Stimulated activated effector memory CD8-positive, alpha-beta T cell treated with anti-CD3 and anti-CD28 coated beads, Interleukin-12 subunit alpha, Interleukin-12 subunit beta, amount 100 ng/mL, for 72 hours (primary cell): Measurements from ENCODE around the gene IL21R.
"Not testable (repeated sequence)": the region's sequence is repeated elsewhere in the genome, so short reads cannot be mapped to it uniquely, and the experiment has no call there.

Experiments
- ATAC-seq: fragments of 150-1000 bp; cut with Tn5 transposase; 2 replicates; pipeline ENCODE4 v1.10.0; 2021
- DNase-seq, 2 donors: peaks; one replicate each; pipeline ENCODE4 v3.0.0; 2021 to 2022; ENCODE audit warnings: low spot score in 2 of 2
- H3K27ac Mint-ChIP-seq: one replicate; pipeline ENCODE4 v1.8.0; 2022; ENCODE audit warnings: mild to moderate bottlenecking, mixed read lengths
- H3K36me3 Mint-ChIP-seq: one replicate; pipeline ENCODE4 v1.8.0; 2022; ENCODE audit warnings: mild to moderate bottlenecking, mixed read lengths
- H3K4me1 Mint-ChIP-seq: one replicate; pipeline ENCODE4 v1.8.0; 2022; ENCODE audit warnings: mixed read lengths
- H3K4me3 Mint-ChIP-seq: one replicate; pipeline ENCODE4 v1.8.0; 2022; ENCODE audit warnings: mild to moderate bottlenecking, mixed read lengths
- H3K9me3 Mint-ChIP-seq: one replicate; pipeline ENCODE4 v1.8.0; 2022; ENCODE audit warnings: mixed read lengths

The IL21R gene

DNA sequence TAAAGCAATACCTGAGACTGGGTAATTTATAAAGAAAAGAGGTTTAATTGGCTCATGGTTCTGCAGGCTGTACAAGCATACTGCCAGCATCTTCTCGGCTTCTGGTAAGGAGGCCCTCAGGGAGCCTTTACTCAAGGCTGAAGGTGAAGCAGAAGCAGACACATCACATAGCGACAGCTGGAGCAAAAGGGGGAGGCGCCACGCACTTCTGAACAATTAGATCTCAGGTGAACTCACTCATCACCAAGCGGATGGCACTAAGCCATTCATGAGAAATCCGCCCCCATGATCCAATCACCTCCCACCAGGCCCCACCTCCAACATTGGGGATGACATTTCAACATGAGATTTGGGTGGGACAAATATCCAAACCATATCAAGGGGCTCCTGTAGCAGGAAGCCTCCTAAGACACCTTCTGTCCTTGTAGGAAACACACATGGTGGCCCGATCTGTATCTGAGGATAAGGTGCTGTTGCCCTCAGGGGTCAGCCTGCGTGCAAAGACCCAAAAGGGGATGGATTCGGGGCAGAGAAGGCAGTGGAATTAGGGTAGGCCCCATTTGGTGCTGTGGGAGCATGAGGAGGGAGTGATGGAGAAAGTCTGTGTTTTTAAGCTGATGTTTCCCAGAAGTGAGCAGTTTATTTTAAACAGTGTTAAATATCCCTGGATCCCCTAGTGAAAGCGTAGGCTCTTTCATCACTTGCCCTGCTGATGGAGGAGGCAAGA is 23.0 kb downstream of the IL21R start:
- Mint-ChIP-seq H3K27ac (no peak overlapping the region), H3K4me3 (no peak overlapping the region), H3K4me1 (peaks cover 63% of the 10 kb centered on the region), H3K9me3 (peaks cover 12% of the 10 kb centered on the region), H3K36me3 (peaks cover 96% of the 10 kb centered on the region)
- no peak for ATAC-seq
- peak in 1 of 2 donors; percentile 46 for DNase-seq

GRCh38 chr16:27425961-27426360 is 24.0 kb downstream of the IL21R start:
- Mint-ChIP-seq H3K9me3 (peaks cover 7% of the 10 kb centered on the region), H3K4me3 (peak overlapping the region; percentile 48), H3K36me3 (peaks cover 96% of the 10 kb centered on the region), H3K4me1 (peaks cover 66% of the 10 kb centered on the region), H3K27ac (peak overlapping the region; percentile 87)
- DNase-seq (no peak), ATAC-seq (no peak)

GRCh38 chr16:27426423-27427408 is 24.7 kb downstream of the IL21R start:
- H3K4me1 Mint-ChIP-seq: peaks cover 66% of the 10 kb centered on the region
- H3K4me3 Mint-ChIP-seq: peak overlapping the region; percentile 48
- H3K27ac Mint-ChIP-seq: peak overlapping the region; percentile 87
- H3K36me3 Mint-ChIP-seq: peaks cover 96% of the 10 kb centered on the region
- ATAC-seq (peak; percentile 99), DNase-seq (peak; percentile 60 to 84)
- peaks cover 6% of the 10 kb centered on the region for H3K9me3 Mint-ChIP-seq

DNA sequence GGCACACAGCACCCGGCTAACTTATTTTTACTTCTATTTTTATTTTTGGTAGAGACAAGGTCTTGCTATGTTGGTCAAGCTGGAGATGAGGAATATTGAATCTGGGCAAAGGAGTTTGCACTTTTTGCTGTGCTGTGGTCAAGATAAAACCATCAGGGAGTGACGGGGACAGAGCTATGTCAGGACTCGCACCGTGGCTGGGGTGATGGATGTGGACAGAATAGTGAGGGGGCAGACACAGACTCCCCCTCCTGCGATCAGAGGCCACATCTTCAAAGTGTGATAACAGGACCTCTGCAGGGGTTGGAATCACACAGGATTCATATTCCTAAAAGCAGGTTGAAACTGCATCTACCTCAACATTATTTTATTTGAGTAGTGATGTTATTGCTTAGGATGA is 25.6 kb downstream of the IL21R start:
- Mint-ChIP-seq H3K27ac (peak overlapping the region; percentile 87), H3K36me3 (peaks cover 96% of the 10 kb centered on the region), H3K4me3 (peak overlapping the region; percentile 48), H3K4me1 (peaks cover 68% of the 10 kb centered on the region), H3K9me3 (no peaks in the 10 kb centered on the region)
- ATAC-seq (no peak), DNase-seq (peak in 1 of 2 donors; percentile 43)

DNA sequence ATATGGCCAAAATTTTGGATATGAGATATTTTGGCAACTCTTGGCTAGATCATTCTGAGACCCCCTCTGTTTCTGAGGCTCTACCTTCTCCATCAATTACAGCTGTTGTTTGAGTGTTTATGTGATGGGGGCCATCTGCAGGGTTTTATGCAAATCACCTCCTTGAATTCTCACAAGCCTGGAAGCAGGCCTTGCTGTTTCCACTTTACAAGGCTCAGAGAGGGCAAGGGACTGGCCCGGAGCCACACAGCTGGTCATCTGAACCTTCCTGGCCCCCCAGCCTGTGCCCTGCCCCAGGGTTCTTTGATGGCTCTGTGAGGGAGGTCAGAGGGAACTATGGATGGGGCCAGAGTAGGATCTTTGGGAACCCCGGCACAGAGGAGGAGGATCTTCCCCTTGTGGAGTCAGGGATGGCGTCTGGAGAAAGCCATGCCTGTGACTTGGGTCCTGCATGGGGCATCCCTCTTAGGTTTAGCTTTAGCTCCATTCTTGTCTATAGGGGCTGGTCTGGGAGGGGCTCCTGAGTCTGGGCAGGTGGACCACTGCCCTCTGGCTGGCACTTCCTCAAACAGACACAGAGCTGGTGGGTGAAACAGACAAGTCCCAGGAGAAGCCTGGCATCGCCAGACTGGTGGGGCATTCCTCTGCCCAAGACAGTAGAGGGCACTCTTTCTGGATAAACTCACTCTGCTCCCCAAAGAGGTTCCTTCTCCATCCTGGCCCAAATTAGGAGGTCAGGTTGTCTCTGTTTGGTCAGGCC is 26.2 kb downstream of the IL21R start:
- Mint-ChIP-seq H3K4me1 (peaks cover 74% of the 10 kb centered on the region), H3K36me3 (peaks cover 96% of the 10 kb centered on the region), H3K4me3 (no peak overlapping the region), H3K27ac (peak overlapping the region; percentile 20), H3K9me3 (no peaks in the 10 kb centered on the region)
- ATAC-seq (no peak), DNase-seq (peak in 1 of 2 donors; percentile 46)

DNA sequence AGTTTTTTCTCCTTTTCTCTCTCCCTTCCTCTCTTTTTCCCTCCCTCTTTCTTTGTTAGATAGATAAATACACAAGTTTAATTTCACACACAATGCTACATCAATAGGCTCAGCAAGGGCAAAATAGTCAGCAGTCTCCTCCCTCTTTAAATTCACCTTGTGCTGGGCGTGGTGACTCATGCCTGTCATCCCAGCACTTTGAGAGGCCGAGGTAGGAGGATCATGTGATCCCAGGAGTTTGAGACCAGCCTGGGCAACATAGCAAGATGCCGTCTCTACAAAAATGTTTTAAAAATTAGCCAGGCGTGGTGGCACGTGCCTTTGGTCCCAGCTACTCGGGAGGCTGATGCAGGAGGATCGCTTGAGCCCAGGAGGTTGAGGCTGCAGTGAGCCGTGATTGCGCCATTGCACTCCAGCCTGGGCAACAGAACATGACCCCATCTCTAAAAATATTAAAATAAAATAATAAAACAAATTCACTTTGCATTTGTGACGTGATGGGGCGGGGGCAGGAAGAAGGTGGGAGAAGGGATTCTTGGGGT is 27.4 kb downstream of the IL21R start:
- ATAC-seq (no peak), DNase-seq (peak in 1 of 2 donors; percentile 26)
- no peaks in the 10 kb centered on the region for H3K9me3 Mint-ChIP-seq
- peak overlapping the region; percentile 56 for H3K27ac Mint-ChIP-seq
- H3K4me1 Mint-ChIP-seq: peaks cover 63% of the 10 kb centered on the region
- no peak overlapping the region for H3K4me3 Mint-ChIP-seq
- H3K36me3 Mint-ChIP-seq: peaks cover 96% of the 10 kb centered on the region

- Mint-ChIP-seq H3K36me3 (peaks cover 96% of the 10 kb centered on the region), H3K27ac (peak overlapping the region; percentile 56), H3K9me3 (no peaks in the 10 kb centered on the region), H3K4me3 (no peak overlapping the region), H3K4me1 (peaks cover 57% of the 10 kb centered on the region)
- ATAC-seq: no peak
- DNase-seq: peak in 1 of 2 donors; percentile 47
These were observed 28.0 kb downstream of the IL21R start for GRCh38 chr16:27429981-27430441.

DNA sequence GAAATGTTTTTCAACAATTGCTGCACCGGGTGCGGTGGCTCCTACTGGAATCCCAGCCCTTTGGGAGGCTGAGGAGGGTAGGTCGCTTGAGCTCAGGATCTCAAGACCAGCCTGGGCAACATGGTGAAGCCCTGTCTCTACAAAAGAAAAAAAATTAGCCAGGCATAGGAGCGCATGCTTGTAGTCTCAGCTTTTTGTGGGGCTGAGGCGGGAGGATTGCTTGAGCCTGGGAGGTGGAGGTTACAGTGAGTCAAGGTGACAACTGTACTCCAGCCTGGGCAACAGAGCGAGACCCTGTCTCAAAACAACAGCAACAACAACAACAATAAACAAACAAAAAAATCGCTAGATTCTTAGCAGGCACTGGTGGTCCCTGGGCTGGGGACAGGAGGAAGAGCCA is 28.5 kb downstream of the IL21R start:
- Mint-ChIP-seq H3K4me1 (peaks cover 53% of the 10 kb centered on the region), H3K36me3 (peaks cover 96% of the 10 kb centered on the region), H3K9me3 (no peaks in the 10 kb centered on the region), H3K4me3 (no peak overlapping the region), H3K27ac (peak overlapping the region; percentile 56)
- DNase-seq (no peak), ATAC-seq (no peak)

DNA sequence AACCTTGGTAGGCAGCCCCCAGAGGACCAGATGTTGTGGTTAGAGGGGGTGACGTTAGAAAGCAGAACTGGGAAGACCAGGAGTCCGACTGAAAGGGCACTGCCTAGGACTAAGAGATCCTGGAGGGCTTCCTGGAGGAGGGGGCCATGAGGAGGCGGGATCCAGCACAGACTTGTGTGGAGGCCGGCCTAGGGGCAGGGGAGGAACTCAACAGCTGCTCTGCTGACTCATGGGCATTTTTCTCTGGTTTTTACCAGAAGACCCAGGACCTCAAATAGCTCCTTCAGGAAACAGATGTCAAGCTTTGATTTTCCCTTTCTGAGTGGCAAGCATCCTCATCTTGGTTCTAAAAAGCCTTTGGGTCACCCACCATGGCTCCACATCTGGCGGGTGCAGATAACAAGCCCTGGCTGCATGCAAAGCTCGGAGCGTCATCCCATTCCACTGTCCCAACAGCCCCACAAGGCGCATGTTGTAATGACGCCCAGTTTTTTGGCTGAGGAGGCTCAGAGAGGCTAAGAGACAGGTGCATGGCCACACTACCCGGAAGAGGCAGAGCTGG is 29.0 kb downstream of the IL21R start:
- H3K36me3 Mint-ChIP-seq: peaks cover 96% of the 10 kb centered on the region
- ATAC-seq (no peak), DNase-seq (peak in 1 of 2 donors; percentile 51)
- H3K4me1 Mint-ChIP-seq: peaks cover 51% of the 10 kb centered on the region
- peak overlapping the region; percentile 56 for H3K27ac Mint-ChIP-seq
- no peaks in the 10 kb centered on the region for H3K9me3 Mint-ChIP-seq
- H3K4me3 Mint-ChIP-seq: no peak overlapping the region

DNA sequence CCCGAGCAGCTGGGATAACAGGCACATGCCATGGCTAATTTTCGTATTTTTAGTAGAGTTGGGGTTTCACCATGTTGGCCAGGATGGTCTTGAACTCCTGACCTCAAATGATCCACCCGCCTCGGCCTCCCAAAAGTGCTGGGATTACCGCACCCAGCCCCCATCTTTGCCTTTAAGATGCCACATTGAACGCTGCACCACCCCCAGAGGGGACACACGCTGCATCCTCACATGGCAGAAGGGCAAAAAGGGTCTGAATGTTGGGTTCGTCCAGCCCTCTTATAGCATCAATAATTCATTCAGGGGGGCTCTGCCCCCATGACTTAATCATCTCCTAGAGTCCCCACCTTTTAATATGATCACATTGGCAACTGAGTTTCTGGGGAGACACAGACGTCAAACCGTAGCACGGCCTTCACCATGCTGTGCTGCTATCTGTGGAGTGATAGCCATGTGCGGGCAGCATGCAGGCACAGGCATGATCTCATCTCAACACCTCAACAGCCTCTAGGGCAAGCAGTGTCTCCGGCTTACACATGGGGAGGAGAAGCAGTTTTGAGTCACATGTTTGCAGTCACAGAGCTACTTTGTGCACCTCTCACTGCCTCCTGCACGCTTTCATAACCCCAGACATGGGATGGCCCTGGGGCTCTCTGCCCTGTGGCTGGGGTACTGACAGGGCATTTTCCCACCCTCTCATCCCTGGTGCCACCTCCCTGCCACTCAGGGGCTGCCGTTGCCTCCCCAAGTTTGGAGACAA is 30.0 kb downstream of the IL21R start:
- Mint-ChIP-seq H3K36me3 (peaks cover 96% of the 10 kb centered on the region), H3K4me1 (peaks cover 45% of the 10 kb centered on the region), H3K9me3 (no peaks in the 10 kb centered on the region), H3K27ac (no peak overlapping the region), H3K4me3 (no peak overlapping the region)
- DNase-seq (peak in 1 of 2 donors; percentile 46), ATAC-seq (peak; percentile 60)

GRCh38 chr16:27432558-27432957 is 30.6 kb downstream of the IL21R start:
- no peak for ATAC-seq

DNA sequence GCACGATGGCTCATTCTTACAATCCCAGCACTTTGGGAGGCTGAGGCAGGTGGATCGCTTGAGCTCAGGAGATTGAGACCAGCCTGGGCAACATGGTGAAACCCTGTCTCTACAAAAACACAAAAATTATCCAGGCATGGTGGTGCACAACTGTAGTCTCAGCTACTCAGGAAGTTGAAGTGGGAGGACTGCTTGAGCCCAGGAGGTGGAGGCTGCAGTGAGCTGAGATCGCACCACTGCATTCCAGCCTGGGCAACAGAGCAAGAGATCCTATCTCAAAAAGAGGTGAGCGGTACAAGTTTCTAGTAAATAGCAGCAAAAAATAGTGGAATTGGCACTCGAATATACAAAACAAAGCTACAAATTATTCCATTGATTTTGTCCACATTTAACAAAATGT is 31.2 kb downstream of the IL21R start:
- H3K4me1 Mint-ChIP-seq: peaks cover 37% of the 10 kb centered on the region
- peaks cover 96% of the 10 kb centered on the region for H3K36me3 Mint-ChIP-seq
- ATAC-seq, H3K4me3 Mint-ChIP-seq, DNase-seq, H3K9me3 Mint-ChIP-seq: not testable (repeated sequence)
- peak overlapping the region; percentile 59 for H3K27ac Mint-ChIP-seq

More at GRCh38 chr16:27432558-27432957, 30.6 kb downstream of the IL21R start:
- peak in 1 of 2 donors; percentile 33 for DNase-seq
- Mint-ChIP-seq H3K27ac (peak overlapping the region; percentile 59), H3K9me3 (no peaks in the 10 kb centered on the region), H3K4me3 (no peak overlapping the region), H3K36me3 (peaks cover 96% of the 10 kb centered on the region), H3K4me1 (peaks cover 39% of the 10 kb centered on the region)

GRCh38 chr16:27433636-27434035 is 31.7 kb downstream of the IL21R start:
- Mint-ChIP-seq H3K4me1 (peaks cover 37% of the 10 kb centered on the region), H3K4me3 (no peak overlapping the region), H3K36me3 (peaks cover 98% of the 10 kb centered on the region), H3K27ac (peak overlapping the region; percentile 71), H3K9me3 (no peaks in the 10 kb centered on the region)
- ATAC-seq: no peak
- no peak for DNase-seq
